PC-3 (cell line): ENCODE data around the gene ACR.

Experiments used
- CTCF ChIP-seq: fragments of 300-600 bp; sonication (generic); conservative IDR thresholded peaks from 2 replicates; pipeline ENCODE4 v1.5.1; 2017; ENCODE audit warnings: antibody characterized with exemption, low read depth, mild to moderate bottlenecking, low read length
- EZH2phosphoT487 ChIP-seq: fragments of 300-600 bp; sonication (generic); IDR thresholded peaks from 2 replicates; pipeline ENCODE4 v1.6.1; 2018; ENCODE audit warnings: mild to moderate bottlenecking, antibody characterized with exemption, low read length, borderline replicate concordance

GRCh38 chr22:50713571-50714056, 24.4 kb upstream of the ACR start:
- TF ChIP-seq CTCF, result no peak
- TF ChIP-seq EZH2phosphoT487, result no peak
